Left ventricle myocardium superior (tissue), 1 donor: ENCODE results near the gene GLT1D1. TPM values are rescaled to one million over a fixed set of nuclear protein-coding genes. Genes with fewer than 3 reads are reported as not detected.
"Not testable (repeated sequence)": the region's sequence is repeated elsewhere in the genome, so short reads cannot be mapped to it uniquely, and the experiment has no call there.

Source experiments
- ATAC-seq: fragments of 200-7000 bp; cut with Tn5 transposase; one replicate; pipeline ENCODE4 v1.9.1; 2020; ENCODE audit warnings: mild to moderate bottlenecking, moderate library complexity
- DNase-seq: peaks from one replicate; pipeline ENCODE4 v3.0.0-alpha.2; 2020
- intact Hi-C: fragments of 100-400 bp; cut with micrococcal nuclease; formaldehyde crosslinking; loops from one replicate; pipeline ENCODE4 v1.11.0; 2022
- long read RNA-seq: library from polyadenylated mRNA; unstranded; transcript quantifications from one replicate; pipeline ENCODE4 v2.0.0, GENCODE V29; 2021
- total RNA-seq: library from RNA; stranded (reverse); fragmentation: NEBNext Ultra II Directional; extraction: Animal tissue kit (Norgen Biotek cat#: 25700); gene quantifications from one replicate; pipeline ENCODE4 v1.2.1, GENCODE V29; 2021
- donor health status: DM: no; HTN: yes; CAD: no; lungs with severe emphysema.

GLT1D1 gene
- total RNA-seq: 0.45 TPM
- long read RNA-seq: 0 reads

DNA sequence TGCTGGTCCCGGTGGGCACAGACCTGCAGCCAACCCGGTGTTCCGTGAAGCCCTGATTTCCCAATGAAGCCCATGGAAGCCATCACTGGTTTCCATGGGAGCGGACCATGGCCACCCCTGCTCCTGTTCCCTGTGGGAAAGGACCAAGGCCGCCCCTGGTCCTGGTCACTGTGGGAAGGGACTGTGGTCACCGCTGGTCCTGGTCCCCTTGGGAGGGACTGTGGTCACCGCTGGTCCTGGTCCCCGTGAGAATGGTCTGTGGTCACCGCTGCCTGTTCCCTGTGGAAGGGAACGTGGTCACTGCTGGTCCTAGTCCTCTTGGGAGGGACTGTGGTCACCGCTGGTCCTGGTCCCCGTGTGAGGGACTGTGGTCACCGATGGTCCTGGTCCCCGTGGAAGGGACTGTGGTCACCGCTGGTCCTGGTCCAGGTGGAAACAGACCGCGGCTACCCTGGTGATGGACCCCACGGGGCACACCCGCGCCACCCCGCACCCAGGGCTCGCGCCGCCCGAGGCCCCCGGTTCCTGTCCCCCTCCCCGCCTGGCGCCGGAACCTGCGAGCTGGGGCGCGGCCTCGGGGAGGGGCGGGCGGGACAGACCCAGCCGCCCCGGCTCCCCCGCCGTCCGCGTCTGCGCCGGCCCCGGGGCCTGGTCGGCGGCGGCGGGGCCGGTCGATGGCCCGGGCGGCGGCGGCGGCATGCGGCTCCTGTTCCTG, at the start of gene GLT1D1:
GLT1D1 (plus strand) TSS at position 594 of the 715 bp plus-strand sequence; CDS start at position 698, 104 bp downstream.
- ATAC-seq (no peak), DNase-seq (no peak)
- intact Hi-C loops: no loop called here

DNA sequence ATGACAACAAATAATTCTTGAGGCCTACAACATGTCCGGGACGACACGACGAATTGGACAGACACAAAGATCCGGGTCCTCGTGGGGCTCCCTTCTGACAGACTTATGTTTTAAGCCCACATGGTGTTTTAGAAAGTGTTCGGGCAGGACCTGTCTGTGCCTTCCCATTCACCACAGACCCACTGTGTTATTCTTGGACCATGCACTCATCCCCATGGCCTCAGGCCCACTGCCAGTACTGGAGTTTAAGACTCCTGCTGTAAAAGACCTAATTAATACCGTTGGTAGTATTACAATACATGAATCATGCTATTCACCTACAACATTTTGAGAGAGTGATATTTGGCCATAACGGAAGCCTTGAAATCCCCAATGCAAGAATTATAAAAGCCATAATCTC, 49.5 kb upstream of the GLT1D1 start:
- ATAC-seq (peak; percentile 74), DNase-seq (peak; percentile 55)
- intact Hi-C loops: no loop called here

DNA sequence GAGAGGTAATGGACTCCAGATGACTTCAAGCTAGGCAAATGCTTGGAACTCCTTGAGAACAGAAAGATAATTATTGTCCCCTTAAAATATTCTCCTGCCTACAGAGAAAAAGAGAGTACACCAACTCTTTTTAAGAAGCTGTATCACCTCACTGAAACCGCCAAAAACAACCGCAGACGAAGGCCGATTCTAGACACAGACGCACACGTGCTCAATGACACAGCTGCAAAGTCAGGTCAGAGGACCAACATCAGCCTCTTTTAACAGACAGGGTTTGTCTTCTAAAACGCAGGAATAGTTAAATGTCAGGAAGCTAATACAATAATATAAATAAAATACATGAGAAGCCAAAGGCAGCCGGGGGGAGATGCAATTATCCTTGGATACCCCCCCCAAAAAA, 48.5 kb upstream of the GLT1D1 start:
- intact Hi-C loops: no loop called here
- DNase-seq (no peak), ATAC-seq (no peak)

DNA sequence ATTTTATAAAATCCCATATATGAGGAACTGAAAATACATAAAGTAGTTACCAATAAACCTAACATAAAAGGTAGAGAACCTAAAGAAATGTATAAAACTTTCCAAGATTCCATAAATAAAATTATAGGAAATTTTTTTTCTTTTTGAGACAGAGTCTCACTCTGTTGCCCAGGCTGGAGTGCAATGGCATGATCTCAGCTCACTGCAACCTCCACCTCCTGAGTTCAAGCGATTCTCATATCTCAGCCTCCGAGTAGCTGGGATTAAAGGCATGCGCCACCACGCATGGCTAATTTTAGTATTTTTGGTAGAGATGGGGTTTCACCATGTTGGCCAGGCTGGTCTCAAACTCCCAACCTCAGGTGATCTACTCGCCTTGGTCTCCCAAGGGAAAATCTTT, 47.9 kb upstream of the GLT1D1 start:
- intact Hi-C loops, DNase-seq, ATAC-seq: not testable (repeated sequence)

DNA sequence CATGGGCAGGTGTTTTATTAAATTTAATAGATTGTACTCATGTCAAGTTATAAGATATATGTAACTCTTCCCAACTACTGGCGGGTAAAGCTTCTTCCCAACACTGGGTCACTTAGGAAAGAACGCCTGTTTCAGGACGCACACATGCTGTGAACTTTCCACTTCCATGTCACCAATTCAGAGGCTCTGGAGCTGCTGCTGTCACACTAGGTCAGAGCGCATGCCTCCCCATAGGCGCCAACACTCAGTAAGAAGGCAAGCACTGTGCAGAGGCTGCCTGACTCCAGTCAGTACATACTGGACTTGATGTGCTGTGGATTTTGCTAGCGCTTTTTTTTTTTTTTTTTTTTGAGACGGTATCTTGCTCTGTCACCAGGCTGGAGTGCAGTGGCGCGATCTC, 46.7 kb upstream of the GLT1D1 start:
- intact Hi-C loops: no loop called here
- ATAC-seq (no peak), DNase-seq (no peak)

DNA sequence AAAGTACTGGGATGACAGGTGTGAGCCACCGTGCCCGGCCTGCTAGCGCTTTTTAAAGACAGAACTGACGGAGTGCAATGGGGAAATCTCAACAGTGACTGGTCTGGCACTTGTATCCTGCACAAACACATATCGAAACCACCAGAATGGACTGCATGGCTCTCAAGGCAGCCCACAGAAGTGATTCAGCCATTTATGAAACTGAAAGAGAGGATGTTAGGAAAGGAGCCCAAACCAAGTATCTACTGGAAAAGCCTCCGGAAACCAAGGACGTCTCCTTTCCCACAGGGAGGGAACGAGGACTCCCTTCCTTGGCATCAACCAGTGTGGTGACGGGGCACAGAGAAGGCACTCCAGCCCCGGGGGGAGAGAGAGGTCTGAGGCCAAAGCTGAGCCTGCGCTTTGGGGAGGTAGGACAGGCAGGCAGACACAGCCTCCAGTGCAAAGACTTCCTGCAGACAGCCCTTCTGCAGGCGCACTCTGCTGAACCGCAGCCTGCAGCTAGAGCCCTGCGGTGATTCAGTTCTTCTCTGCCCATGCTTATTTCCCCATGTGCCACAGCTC, 46.0 kb upstream of the GLT1D1 start:
- ATAC-seq: no peak
- DNase-seq: no peak
- intact Hi-C loops: no loop called here

DNA sequence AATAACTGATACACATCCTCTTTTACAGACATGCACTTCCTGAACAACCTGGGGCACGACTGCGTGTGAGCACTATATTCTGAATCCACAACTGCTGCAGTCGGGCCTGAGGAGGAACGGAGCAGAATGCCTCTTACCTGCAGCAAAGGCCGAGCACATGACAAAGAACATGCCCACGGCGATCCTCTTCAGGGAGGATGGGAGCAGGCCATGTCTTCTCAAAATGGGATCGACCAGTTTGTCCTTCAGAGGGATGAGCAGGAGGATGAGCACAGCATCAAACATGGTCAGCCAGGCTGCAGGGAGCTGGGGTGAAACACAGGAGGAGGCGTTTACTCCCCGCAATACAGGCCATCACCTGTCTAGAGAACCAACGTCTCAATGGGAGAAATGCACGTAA, 44.6 kb upstream of the GLT1D1 start:
- no peak for DNase-seq
- intact Hi-C loops: no loop called here
- ATAC-seq: no peak

DNA sequence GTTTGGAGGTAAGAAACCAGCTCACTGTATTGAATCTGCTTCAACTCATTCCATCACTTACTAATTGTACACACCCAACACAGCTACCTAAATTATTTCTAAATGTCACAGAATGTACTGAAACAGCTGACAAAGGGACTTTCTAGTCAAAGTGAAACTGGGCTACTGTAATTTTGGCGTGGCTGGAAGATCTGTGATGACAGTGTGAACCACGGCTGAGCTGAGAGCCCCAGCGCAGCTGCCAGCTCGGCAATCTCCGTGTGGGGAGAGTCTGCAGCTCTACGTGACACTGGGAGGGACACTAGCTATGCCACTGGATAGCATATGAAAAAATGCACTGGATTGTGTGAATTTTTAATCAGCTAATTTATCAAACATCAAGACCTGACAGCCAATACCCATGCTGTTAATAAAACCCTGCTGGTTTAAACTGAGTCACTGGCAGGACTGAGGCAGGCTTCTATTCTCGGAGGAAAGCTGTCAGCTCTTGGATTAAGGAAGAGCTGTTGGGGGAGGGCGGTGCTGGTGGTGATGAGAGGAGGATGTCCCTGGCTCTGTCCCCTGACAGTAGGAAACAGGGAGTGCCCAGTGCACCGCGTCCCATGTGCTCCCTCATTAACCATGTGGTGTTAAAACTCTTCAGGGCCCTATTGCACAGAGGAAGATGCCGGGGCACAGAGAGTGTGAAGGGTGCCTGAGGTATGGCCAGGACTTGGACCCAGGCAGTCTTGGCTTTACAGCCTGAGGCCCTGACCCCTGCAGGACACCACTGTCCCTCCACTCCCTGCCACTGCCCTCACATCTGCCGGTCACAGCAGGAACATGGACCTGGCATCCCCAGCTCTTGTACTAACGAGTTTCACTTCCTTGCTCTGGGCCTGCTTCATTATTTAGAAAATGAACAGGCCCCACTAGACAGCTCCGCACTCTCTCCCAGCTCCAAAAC, 42.8 kb upstream of the GLT1D1 start:
- intact Hi-C loops: no loop called here
- ATAC-seq (peak; percentile 95), DNase-seq (peak; percentile 79)

DNA sequence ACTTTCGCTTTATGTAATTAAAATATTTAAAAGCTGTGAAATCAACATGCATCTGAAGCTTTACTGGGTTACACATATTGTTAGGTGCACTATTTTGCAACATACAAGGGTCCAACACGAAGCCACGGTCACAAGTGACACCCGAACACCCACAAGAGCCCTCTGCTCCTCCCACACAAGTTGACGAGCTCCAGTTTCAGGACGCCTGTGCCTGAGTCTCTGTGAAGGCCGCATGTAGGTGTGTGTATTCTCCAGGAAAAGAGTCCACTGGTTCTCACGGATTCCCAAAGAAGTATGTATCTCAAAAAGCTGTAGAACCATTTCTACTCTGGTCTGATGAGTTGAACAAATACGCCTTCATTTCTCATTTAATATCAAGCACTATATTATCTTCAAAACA, 41.5 kb upstream of the GLT1D1 start:
- ATAC-seq (no peak), DNase-seq (no peak)
- intact Hi-C loops: no loop called here

DNA sequence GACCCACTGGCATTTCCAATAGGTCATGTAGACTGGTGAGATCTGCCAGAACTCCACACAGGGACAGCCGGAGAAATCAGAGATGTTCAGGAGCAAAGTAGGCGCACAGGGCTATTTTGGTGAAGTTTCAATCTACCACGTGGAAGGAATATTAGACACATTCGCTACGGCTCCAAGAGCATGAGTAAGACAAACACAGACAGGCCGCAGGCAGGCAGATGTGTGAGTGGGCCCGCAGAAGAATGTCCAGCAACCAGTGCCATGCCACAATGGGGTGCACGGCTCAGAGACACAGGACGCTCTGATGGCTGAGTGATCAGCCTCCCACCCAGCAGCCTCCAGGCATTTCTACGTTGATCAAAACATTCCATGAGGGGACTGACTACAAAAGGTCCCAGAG, 39.9 kb upstream of the GLT1D1 start:
- ATAC-seq: no peak
- no peak for DNase-seq
- intact Hi-C loops: no loop called here

DNA sequence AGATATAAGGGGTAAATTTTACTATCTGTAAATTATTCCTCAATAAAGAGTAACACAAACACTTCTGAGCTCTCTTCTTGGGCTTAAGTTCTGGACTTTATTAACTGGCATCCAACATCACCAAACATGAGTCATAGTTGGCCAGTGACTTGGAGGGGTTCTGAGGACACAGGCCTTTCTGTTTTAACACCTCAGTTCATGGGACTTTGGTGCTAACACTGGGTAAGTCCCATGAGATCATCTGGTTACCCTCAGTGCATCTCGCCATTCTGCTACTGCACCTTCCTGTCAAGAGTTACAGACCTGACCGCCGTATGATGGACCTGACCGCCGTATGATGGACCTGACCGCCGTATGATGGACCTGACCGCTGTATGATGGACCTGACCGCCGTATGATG, 39.4 kb upstream of the GLT1D1 start:
- no peak for ATAC-seq
- no peak for DNase-seq
- intact Hi-C loops: no loop called here

DNA sequence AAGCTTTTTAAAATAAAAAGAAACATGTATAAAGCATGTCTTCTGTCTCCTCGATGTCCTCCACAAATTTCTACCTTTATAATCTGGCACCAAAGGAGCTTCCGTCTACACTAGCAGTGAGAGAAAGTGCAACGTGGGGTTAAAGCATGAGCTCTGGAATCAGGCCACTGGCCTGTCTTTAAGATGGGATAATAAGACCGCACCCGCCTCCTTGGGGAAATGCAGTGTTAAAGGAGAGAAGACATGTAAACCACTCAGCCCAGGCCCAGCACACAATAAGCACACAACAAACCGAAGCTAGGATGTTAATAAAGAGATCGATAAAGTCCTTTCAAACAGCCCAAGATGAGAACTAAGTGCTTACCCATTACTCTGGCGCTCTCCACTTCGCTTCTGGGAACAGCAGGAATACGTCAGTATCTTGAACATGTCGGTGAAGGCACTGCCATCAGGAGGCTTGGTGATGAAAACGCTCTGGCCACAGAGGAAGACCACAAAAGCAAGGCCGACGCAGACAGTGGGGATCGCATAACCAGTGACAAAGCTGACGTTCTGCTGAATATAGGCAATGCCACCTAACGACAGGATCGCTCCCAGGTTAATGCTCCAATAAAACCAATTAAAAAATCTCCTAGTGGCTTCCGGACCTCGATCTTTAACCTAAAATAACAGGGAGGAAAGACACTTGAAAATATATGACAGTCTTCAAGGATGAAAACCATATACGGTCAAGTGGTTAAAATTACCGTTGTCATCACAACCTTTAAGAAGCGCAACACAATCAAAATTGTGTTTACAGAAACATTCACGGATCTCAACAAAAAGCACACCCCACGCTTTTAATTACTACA, 38.6 kb upstream of the GLT1D1 start:
- DNase-seq (no peak), ATAC-seq (no peak)
- intact Hi-C loops: no loop called here

DNA sequence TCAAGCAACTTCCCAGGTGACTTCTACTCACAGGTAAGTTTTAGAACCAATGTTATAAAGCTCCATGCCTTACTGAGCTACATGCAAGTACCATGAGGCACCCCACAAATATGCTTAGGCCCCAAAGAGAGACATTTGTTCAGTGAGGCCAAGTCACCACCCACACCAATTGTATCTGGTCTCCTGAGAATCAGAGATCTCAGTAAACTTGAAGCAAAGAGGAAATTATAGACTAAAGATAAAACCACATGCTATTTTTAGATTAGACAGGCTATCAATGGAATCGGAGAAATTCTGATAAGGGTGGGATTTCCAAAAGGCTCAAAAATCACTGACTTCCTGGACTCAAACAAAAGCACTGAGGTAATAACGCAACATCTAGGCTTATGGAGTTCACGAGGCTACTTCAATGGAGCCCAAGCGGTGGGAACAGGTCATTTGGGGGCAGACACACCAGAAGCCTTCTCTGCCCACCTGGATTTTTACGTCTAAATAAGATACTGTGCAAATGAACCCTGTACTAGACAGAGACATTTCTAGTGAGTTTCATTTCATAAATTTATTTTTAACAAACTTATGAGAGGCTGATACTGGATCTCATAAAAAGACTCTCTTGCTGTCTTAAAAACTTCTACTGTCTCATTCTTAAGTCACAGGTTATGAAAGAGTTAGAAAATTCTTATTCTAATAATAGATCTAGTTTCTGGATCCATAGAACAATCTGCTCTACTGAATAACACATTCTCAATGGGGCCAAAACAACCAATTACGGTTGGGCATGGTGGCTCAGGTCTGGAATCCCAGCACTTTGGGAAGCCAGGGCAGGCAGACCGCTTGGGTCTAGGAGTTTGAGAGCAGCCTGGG, 37.3 kb upstream of the GLT1D1 start:
- intact Hi-C loops: no loop called here
- DNase-seq: no peak
- ATAC-seq: no peak

DNA sequence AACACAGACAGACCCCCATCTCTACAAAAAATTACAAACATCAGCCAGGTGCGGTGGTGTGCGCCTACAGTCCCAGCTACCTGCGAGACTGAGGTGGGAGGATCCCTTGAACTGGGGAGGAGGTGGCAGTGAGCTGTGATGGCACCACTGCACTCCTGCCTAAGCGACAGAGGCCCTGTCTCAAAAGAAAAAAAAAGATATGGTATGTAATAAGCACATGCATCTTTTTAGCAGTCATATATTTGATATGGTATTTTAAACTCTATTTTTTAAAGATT, 36.7 kb upstream of the GLT1D1 start:
- DNase-seq: no peak
- no peak for ATAC-seq
- intact Hi-C loops: no loop called here

DNA sequence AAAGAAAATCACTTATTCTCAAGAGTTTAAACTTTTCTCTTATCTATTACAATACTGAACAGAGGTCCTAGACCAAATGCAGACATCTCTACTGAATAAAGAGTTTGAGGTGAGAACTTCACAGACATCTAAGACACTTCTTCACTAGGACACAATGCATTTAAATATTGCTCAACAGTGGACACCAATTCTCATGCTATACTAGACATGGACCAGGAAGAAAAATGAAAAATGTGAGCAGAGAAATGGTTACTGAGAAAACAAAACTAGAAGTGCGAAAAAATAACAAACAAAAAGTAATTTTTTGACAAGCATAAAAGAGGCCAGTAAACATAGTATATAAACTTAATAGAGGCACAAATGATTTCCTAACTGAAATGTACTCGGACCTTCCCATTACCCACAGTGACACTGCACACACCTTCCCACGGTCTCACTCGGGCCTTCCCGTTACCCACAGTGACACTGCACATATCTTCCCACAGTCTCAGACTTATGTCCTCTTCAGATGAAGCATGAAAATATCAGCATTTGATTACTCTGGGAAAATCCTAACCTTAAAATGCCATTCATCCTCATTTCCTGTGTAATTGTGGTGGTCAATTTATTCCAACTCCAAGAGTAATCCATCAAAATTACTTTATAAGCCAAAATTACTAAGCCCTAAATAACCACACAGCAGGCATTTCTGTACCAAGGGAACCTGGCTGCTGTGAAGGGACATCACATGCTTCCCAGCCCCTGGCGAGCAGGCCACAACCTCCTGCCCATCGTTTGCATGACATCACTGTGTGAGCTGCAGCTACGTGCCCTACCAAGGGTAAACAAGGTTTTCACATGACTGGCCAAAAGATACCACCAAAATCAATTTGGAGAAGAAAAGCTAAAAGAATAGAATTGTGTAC, 35.9 kb upstream of the GLT1D1 start:
- ATAC-seq (peak; percentile 91), DNase-seq (peak; percentile 80)
- intact Hi-C loops: no loop called here

DNA sequence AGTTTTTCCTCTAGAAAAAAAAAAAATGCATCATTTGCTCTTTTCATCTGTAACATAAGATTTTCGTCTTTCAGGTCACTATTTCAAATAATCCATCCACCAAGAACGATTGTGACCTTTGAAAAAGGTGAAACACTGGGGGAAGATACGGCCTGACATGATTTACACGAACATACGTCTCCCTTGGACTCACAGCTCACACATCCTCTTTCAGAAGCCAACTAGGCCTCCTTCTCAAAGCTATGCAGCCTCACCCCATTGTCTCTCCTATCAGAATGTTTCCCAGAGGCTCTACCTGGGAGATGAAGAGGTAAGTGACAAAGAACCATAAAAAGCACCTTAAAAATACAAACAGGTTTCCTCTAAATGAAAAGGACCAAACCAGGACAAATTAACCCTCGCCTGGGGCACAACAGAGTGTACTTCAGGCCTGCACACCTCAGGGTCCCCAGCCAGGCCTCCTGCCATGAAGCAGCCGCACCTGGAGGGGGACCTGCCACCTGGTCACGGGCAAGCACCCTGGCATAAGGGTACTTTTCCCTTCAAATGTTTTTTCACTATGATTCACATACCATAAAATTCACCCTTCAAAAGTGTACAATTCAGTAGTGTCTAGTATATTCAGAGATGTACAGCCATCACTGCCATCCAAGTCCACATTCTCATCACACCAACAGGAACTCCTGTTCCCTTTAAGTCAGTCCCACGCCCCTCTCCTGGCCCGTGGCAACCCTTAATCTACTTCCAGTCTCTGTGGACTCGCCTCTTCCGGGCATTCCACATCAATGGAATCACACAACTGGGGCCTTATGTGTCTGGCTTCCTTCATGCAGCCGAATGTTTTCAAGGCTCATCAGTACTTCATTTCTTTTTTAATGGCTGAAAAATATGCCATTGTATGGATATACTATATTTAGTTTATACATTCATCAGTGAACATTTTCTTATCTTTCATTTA, 34.9 kb upstream of the GLT1D1 start:
- DNase-seq (no peak), ATAC-seq (peak; percentile 31)
- intact Hi-C loops: no loop called here
